ENCODE data around the gene SETD7.
A peak's percentile ranks its signal among the peaks of the same experiment; 100 is the strongest.

SETD7 gene

GRCh38 chr4:139556071-139556723, at the start of gene SETD7:
TSS of gene SETD7 (minus strand) at chr4:139556219. CDS start at chr4:139556137, 82 bp downstream.
- Histone ChIP-seq H3K36me3 (ENCODE audit: control insufficient read depth, insufficient read depth, low read length, severe bottlenecking) (no peaks in the 10 kb centered on the region), H3K9ac (ENCODE audit: low read length) (peak within 1 kb of the TSS; percentile 92), H3K9me3 (ENCODE audit: control insufficient read depth, low read length) (no peaks in the 10 kb centered on the region), H3K4me1 (ENCODE audit: control insufficient read depth, insufficient read depth, low read length) (peaks cover 66% of the 10 kb centered on the region), H3K27me3 (replicated peaks; ENCODE audit: control insufficient read depth, insufficient read depth, low read length) (peaks cover 3% of the 10 kb centered on the region), H3K4me3 (ENCODE audit: low read length) (peak within 1 kb of the TSS; percentile 91)
- peak; percentile 88 for DNase-seq (ENCODE audit: low read depth)

DNA sequence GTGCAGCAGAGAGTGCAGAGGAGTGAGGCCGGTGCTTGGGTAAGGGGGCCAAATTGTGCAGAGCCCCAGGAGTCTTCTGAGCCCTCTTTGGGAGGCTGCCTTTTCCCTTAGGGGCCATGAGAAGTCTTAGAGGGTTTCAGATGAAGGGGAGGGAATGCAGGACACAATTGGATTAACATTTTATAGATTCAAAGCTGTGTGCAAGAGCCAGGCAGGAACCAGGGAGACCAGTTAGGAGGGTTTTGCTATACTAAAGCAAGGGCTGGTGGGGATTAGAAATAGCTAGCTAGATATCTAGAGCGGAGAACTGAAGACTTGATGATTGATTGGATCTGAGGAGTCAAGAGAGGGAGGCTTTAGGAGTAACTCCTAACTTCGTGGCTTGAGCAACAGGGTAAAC, 49.5 kb upstream of the SETD7 start:
- no peak for DNase-seq (ENCODE audit: low read depth)
- H3K4me3 ChIP-seq (ENCODE audit: low read length), result no peak overlapping the region
- no peaks in the 10 kb centered on the region for H3K36me3 ChIP-seq (ENCODE audit: control insufficient read depth, insufficient read depth, low read length, severe bottlenecking)
- H3K27me3 ChIP-seq (replicated peaks; ENCODE audit: control insufficient read depth, insufficient read depth, low read length), result peaks cover 17% of the 10 kb centered on the region
- no peaks in the 10 kb centered on the region for H3K9me3 ChIP-seq (ENCODE audit: control insufficient read depth, low read length)
- no peak overlapping the region for H3K9ac ChIP-seq (ENCODE audit: low read length)
- H3K4me1 ChIP-seq (ENCODE audit: control insufficient read depth, insufficient read depth, low read length), result peaks cover 27% of the 10 kb centered on the region

DNA sequence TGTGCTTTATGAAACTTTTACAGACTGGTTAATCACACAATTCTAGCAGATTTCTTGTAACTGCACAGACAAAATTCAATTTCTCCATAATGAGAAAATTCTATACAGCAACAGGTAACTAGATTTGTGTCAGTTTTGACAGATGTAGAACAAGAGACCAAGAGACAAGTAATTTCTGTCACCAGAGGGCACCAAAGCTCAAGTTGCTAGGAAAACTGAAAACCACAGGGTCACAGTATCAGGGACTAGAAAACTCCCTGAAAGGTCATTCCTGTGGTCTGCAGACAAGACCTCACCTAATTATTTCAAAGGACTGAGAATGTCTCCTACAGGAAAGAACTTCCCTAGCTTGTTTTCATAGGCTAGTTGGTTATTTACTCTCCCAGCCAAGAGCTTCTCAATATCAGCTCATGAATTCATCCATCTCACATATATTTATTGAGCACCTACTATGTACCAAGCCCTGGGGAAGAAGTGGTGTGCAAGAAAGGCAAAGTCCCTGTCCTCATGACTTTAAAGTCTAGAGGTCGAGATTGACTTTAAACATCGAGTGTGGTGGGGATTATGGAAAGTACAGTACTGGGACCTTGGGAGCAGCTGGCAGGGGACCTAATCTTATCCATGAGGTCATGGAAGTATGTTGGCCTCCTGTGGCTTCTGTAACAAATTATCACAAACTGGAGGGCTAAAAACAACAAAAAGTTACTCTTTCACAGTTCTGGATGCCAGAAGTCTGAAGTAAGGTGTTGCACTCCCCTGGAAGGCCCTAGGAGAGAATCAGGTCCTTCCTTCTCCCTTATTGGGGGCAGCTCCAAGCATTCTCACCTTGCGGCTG, 47.8 kb upstream of the SETD7 start:
- peak; percentile 88 for DNase-seq (ENCODE audit: low read depth)
- Histone ChIP-seq H3K9me3 (ENCODE audit: control insufficient read depth, low read length) (no peaks in the 10 kb centered on the region), H3K9ac (ENCODE audit: low read length) (no peak overlapping the region), H3K27me3 (replicated peaks; ENCODE audit: control insufficient read depth, insufficient read depth, low read length) (peaks cover 17% of the 10 kb centered on the region), H3K4me3 (ENCODE audit: low read length) (no peak overlapping the region), H3K4me1 (ENCODE audit: control insufficient read depth, insufficient read depth, low read length) (peaks cover 19% of the 10 kb centered on the region), H3K36me3 (ENCODE audit: control insufficient read depth, insufficient read depth, low read length, severe bottlenecking) (no peaks in the 10 kb centered on the region)

GRCh38 chr4:139602776-139603360, 46.8 kb upstream of the SETD7 start:
- DNase-seq (ENCODE audit: low read depth), result no peak
- H3K9ac ChIP-seq (ENCODE audit: low read length), result no peak overlapping the region
- no peaks in the 10 kb centered on the region for H3K9me3 ChIP-seq (ENCODE audit: control insufficient read depth, low read length)
- H3K4me1 ChIP-seq (ENCODE audit: control insufficient read depth, insufficient read depth, low read length), result peaks cover 18% of the 10 kb centered on the region
- no peaks in the 10 kb centered on the region for H3K36me3 ChIP-seq (ENCODE audit: control insufficient read depth, insufficient read depth, low read length, severe bottlenecking)
- no peak overlapping the region for H3K4me3 ChIP-seq (ENCODE audit: low read length)
- H3K27me3 ChIP-seq (replicated peaks; ENCODE audit: control insufficient read depth, insufficient read depth, low read length), result peaks cover 17% of the 10 kb centered on the region

- DNase-seq (ENCODE audit: low read depth), result no peak
- Histone ChIP-seq H3K9ac (ENCODE audit: low read length) (no peak overlapping the region), H3K27me3 (replicated peaks; ENCODE audit: control insufficient read depth, insufficient read depth, low read length) (peaks cover 7% of the 10 kb centered on the region), H3K4me1 (ENCODE audit: control insufficient read depth, insufficient read depth, low read length) (peaks cover 19% of the 10 kb centered on the region), H3K4me3 (ENCODE audit: low read length) (no peak overlapping the region), H3K36me3 (ENCODE audit: control insufficient read depth, insufficient read depth, low read length, severe bottlenecking) (no peaks in the 10 kb centered on the region), H3K9me3 (ENCODE audit: control insufficient read depth, low read length) (no peaks in the 10 kb centered on the region)
Observed at GRCh38 chr4:139600662-139601061, 44.6 kb upstream of the SETD7 start.

- no peak overlapping the region for H3K4me3 ChIP-seq (ENCODE audit: low read length)
- H3K27me3 ChIP-seq (replicated peaks; ENCODE audit: control insufficient read depth, insufficient read depth, low read length), result peaks cover 6% of the 10 kb centered on the region
- no peaks in the 10 kb centered on the region for H3K36me3 ChIP-seq (ENCODE audit: control insufficient read depth, insufficient read depth, low read length, severe bottlenecking)
- no peaks in the 10 kb centered on the region for H3K9me3 ChIP-seq (ENCODE audit: control insufficient read depth, low read length)
- H3K4me1 ChIP-seq (ENCODE audit: control insufficient read depth, insufficient read depth, low read length), result peaks cover 21% of the 10 kb centered on the region
- H3K9ac ChIP-seq (ENCODE audit: low read length), result no peak overlapping the region
- peak; percentile 20 for DNase-seq (ENCODE audit: low read depth)
Observed at GRCh38 chr4:139599594-139600374, 43.8 kb upstream of the SETD7 start.

DNA sequence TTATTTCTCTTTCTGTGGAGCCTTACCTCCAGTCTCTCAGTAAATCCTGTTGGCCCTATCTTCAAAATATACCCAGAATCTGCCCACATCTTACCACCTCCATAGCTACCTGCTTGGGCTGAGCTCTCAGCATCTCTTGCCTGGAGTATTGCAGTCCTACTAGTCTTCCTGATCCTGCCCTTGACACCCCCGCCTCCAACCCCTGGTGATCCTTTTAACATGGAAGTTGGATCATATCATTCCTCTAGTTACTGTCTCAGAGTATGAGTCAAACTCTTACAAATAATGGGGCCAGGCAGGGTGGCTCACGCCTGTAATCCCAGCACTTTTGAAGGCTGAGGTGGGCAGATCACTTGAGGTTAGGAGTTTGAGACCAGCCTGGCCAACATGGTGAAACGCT, 43.1 kb upstream of the SETD7 start:
- DNase-seq (ENCODE audit: low read depth), result no peak
- Histone ChIP-seq H3K4me1 (ENCODE audit: control insufficient read depth, insufficient read depth, low read length) (peaks cover 21% of the 10 kb centered on the region), H3K9ac (ENCODE audit: low read length) (no peak overlapping the region), H3K9me3 (ENCODE audit: control insufficient read depth, low read length) (no peaks in the 10 kb centered on the region), H3K27me3 (replicated peaks; ENCODE audit: control insufficient read depth, insufficient read depth, low read length) (peaks cover 4% of the 10 kb centered on the region), H3K36me3 (ENCODE audit: control insufficient read depth, insufficient read depth, low read length, severe bottlenecking) (no peaks in the 10 kb centered on the region), H3K4me3 (ENCODE audit: low read length) (no peak overlapping the region)

- H3K4me1 ChIP-seq (ENCODE audit: control insufficient read depth, insufficient read depth, low read length), result peaks cover 25% of the 10 kb centered on the region
- no peaks in the 10 kb centered on the region for H3K9me3 ChIP-seq (ENCODE audit: control insufficient read depth, low read length)
- peak overlapping the region; percentile 47 for H3K9ac ChIP-seq (ENCODE audit: low read length)
Observed at GRCh38 chr4:139596684-139597279, 40.8 kb upstream of the SETD7 start.

DNA sequence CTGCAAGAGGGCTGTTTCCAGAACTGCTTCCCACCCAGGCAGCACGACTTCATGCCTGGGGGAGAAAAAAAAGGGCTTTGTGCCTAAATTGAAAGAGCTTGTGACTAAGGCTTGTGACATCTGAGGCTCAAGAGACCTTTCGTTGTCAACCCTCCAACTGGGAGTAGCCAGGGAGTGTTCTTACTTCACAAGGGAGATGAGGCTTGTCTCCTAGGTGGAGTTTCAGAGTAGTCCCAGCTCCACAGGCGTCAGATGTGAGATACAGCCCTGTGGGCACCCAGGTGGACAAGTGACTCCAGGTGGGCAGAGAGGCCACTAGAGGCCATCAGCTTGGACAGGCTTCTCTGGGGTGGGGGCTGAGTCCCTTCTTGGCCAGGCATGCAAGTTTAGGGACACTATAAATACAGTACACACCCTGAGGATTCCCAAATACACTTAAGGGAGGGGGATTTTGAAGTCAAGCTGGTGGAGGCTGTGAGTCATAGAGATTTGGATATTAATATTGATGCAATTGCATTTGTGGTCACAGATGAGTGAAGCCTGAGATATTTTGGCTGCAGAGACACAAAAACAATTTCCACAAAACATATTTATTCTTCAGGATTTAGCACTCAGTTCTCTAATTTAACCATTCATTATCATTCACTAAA, 40.1 kb upstream of the SETD7 start:
- Histone ChIP-seq H3K36me3 (ENCODE audit: control insufficient read depth, insufficient read depth, low read length, severe bottlenecking) (no peaks in the 10 kb centered on the region), H3K9me3 (ENCODE audit: control insufficient read depth, low read length) (no peaks in the 10 kb centered on the region), H3K9ac (ENCODE audit: low read length) (peak overlapping the region; percentile 52), H3K27me3 (replicated peaks; ENCODE audit: control insufficient read depth, insufficient read depth, low read length) (no peaks in the 10 kb centered on the region), H3K4me3 (ENCODE audit: low read length) (peak overlapping the region; percentile 50), H3K4me1 (ENCODE audit: control insufficient read depth, insufficient read depth, low read length) (peaks cover 25% of the 10 kb centered on the region)
- peak; percentile 80 for DNase-seq (ENCODE audit: low read depth)

More at GRCh38 chr4:139596684-139597279, 40.8 kb upstream of the SETD7 start:
- no peaks in the 10 kb centered on the region for H3K27me3 ChIP-seq (replicated peaks; ENCODE audit: control insufficient read depth, insufficient read depth, low read length)
- no peak for DNase-seq (ENCODE audit: low read depth)
- no peaks in the 10 kb centered on the region for H3K36me3 ChIP-seq (ENCODE audit: control insufficient read depth, insufficient read depth, low read length, severe bottlenecking)
- H3K4me3 ChIP-seq (ENCODE audit: low read length), result no peak overlapping the region

GRCh38 chr4:139594591-139595185, 38.7 kb upstream of the SETD7 start:
- no peaks in the 10 kb centered on the region for H3K36me3 ChIP-seq (ENCODE audit: control insufficient read depth, insufficient read depth, low read length, severe bottlenecking)
- H3K4me1 ChIP-seq (ENCODE audit: control insufficient read depth, insufficient read depth, low read length), result peaks cover 28% of the 10 kb centered on the region
- H3K27me3 ChIP-seq (replicated peaks; ENCODE audit: control insufficient read depth, insufficient read depth, low read length), result no peaks in the 10 kb centered on the region
- no peak overlapping the region for H3K4me3 ChIP-seq (ENCODE audit: low read length)
- no peaks in the 10 kb centered on the region for H3K9me3 ChIP-seq (ENCODE audit: control insufficient read depth, low read length)
- no peak overlapping the region for H3K9ac ChIP-seq (ENCODE audit: low read length)
- DNase-seq (ENCODE audit: low read depth), result no peak
